CD4-positive, alpha-beta T cell (primary cell): ENCODE measurements around the gene PDS5A. TPM values are rescaled to one million over a fixed set of nuclear protein-coding genes. Genes with fewer than 3 reads are reported as not detected.

Experiments
- ATAC-seq: fragments of 200-7000 bp; cut with Tn5 transposase; one replicate; pipeline ENCODE4 v1.10.0; 2022; ENCODE audit warnings: mild to moderate bottlenecking; ENCODE audit not compliant: poor library complexity
- CTCF ChIA-PET: fragments of 350-600 bp; sonication (Branson Sonifier 250); formaldehyde crosslinking; loops from one replicate; lab custom pipeline; 2021; ENCODE audit warnings: antibody characterized with exemption, inconsistent platforms; lab: Charles Lee
- POLR2A ChIA-PET: fragments of 350-600 bp; sonication (Branson Sonifier 250); formaldehyde crosslinking; loops from one replicate; lab custom pipeline; 2021; ENCODE audit warnings: antibody characterized with exemption, inconsistent platforms; lab: Charles Lee
- DNase-seq, 14 experiments: peaks; one replicate each; pipeline ENCODE4 v3.0.0-alpha.2; 2013 to 2020; ENCODE audit warnings: mixed read lengths in 2 of 14
- H3K27ac ChIP-seq, 2 donors: one replicate each; pipeline versions ENCODE4 v1.5.1 to v1.7.0; 2013; ENCODE audit warnings: low read length in 2 of 2, low read depth in 1 of 2, mild to moderate bottlenecking in 1 of 2
- H3K27me3 ChIP-seq, 2 experiments: 1 replicate in 1 of 2; 2 replicates in 1 of 2; pipeline versions ENCODE4 v1.6.1 to v1.7.0; 2013; ENCODE audit warnings: low read length in 2 of 2, control low read depth in 1 of 2, mild to moderate bottlenecking in 1 of 2, moderate library complexity in 1 of 2; ENCODE audit not compliant: insufficient read depth in 2 of 2, control insufficient read depth in 1 of 2
- H3K36me3 ChIP-seq: one replicate; pipeline ENCODE4 v1.6.1; 2013; ENCODE audit warnings: low read length, control low read depth; ENCODE audit not compliant: insufficient read depth
- H3K4me1 ChIP-seq: one replicate; pipeline ENCODE4 v1.6.1; 2013; ENCODE audit warnings: low read length, control low read depth; ENCODE audit not compliant: insufficient read depth
- H3K4me3 ChIP-seq: one replicate; pipeline ENCODE4 v1.5.1; 2013; ENCODE audit warnings: mild to moderate bottlenecking, low read length, moderate library complexity
- H3K9me3 ChIP-seq, 2 experiments: 1 replicate in 1 of 2; 2 replicates in 1 of 2; pipeline versions ENCODE4 v1.6.1 to v1.7.0; 2013; ENCODE audit warnings: low read length in 2 of 2, mild to moderate bottlenecking in 2 of 2, control low read depth in 1 of 2, moderate library complexity in 1 of 2; ENCODE audit not compliant: control insufficient read depth in 1 of 2, insufficient read depth in 1 of 2
- H3K27ac Mint-ChIP-seq: one replicate; pipeline ENCODE4 v1.8.0; 2020; ENCODE audit warnings: mixed read lengths
- H3K27me3 Mint-ChIP-seq: one replicate; pipeline ENCODE4 v1.8.0; 2021; ENCODE audit warnings: mixed read lengths
- H3K36me3 Mint-ChIP-seq: one replicate; pipeline ENCODE4 v1.8.0; 2021; ENCODE audit warnings: low read depth, mixed read lengths
- H3K4me1 Mint-ChIP-seq: one replicate; pipeline ENCODE4 v1.8.0; 2021; ENCODE audit warnings: low read depth, mixed read lengths
- H3K4me3 Mint-ChIP-seq: one replicate; pipeline ENCODE4 v1.8.0; 2020; ENCODE audit warnings: mild to moderate bottlenecking, mixed read lengths
- H3K9me3 Mint-ChIP-seq: one replicate; pipeline ENCODE4 v1.8.0; 2020; ENCODE audit warnings: mixed read lengths
- intact Hi-C, 2 experiments: fragments of 100-400 bp; cut with DNase I in 1 of 2; cut with micrococcal nuclease in 1 of 2; formaldehyde crosslinking; loops; one replicate each; pipeline versions ENCODE4 v1.15.1 to v1.9.0; 2023 to 2025; cut with DNase I, micrococcal nuclease
- total RNA-seq, 174 experiments: library from RNA in 2 of 174; stranded (reverse) in 2 of 174; gene quantifications; one replicate each; pipeline ENCODE4 v1.2.3 and lab custom pipeline; 2021 to 2026
- TF ChIP-seq, protein P1 (sequence below): fragments of 200-600 bp; IDR thresholded peaks from one replicate; pipeline ENCODE4 v1.8.0; 2022; ENCODE audit warnings: antibody characterized with exemption, mild to moderate bottlenecking

The PDS5A gene
- total RNA-seq, 2 experiments from 2014 or later, result 80.0 to 80.6 TPM

DNA sequence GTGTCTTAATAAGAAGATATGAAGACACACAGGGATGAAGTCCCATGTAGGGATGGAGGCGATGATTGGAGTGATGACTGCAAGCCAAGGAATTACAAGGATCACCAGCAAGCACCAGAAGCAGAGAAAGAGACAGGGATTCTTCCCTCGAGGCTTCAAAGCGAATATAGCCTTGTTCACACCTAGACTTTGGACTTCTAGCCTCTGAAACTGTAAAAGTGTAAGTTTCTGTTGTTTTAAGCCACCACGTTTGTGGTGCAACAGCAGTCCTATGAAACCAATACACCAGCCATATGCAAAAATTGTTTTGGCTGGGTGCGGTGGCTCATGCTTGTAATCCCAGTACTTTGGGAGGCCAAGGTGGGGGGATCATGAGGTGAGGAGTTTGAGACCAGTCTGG lies 9.8 kb upstream of the PDS5A start:
- CTCF ChIA-PET, result no interaction called here

DNA sequence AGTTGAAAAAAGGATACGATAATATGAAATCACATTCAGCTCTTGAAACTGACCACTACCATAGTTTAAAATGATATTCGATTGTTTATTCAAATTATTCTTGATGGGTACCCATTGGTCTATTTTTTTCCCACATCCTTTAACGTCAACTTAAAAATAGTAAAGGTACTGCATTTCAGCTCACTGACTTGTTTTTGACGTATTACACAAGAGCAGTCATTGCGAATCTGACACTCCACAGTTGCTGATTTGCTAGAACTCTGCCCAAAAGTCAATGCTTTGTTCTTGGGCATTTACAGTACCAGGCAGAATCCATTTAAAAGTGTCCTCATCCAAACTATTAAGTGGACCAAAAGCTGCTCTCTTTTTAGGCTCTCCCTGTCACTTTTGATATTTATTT lies 1.2 kb upstream of the PDS5A start:
- H3K27me3 Mint-ChIP-seq, result no peaks in the 10 kb centered on the region
- DNase-seq (no peak), ATAC-seq (no peak)
- intact Hi-C loops, result loop anchor here (2.0 to 5.0 kb wide), 5 partner anchors 78 to 627 kb away; partner anchors contain the start of genes N4BP2 (in 1 of the 2) and UGDH (in 1 of the 2)
- Histone ChIP-seq H3K4me3 (no peak overlapping the region), H3K9me3 (no peaks in the 10 kb centered on the region), H3K36me3 (peaks cover 18% of the 10 kb centered on the region), H3K4me1 (peaks cover 26% of the 10 kb centered on the region), H3K27me3 (no peaks in the 10 kb centered on the region), H3K27ac (no peak overlapping the region)
- ChIA-PET POLR2A (interaction anchor here (0.9 to 1.4 kb wide), 7 partner anchors 13 to 520 kb away, joined by 3 to 5 read pairs (median 3); partner anchors contain the start of genes LIAS, RPL9 and UGDH), CTCF (interaction anchor here (1.1 to 1.4 kb wide), 3 partner anchors 15 to 281 kb away, joined by 3 to 4 read pairs (median 4); partner anchors contain the start of gene UBE2K)
- peaks cover 25% of the 10 kb centered on the region for H3K36me3 Mint-ChIP-seq
- TF ChIP-seq, protein P1, sequence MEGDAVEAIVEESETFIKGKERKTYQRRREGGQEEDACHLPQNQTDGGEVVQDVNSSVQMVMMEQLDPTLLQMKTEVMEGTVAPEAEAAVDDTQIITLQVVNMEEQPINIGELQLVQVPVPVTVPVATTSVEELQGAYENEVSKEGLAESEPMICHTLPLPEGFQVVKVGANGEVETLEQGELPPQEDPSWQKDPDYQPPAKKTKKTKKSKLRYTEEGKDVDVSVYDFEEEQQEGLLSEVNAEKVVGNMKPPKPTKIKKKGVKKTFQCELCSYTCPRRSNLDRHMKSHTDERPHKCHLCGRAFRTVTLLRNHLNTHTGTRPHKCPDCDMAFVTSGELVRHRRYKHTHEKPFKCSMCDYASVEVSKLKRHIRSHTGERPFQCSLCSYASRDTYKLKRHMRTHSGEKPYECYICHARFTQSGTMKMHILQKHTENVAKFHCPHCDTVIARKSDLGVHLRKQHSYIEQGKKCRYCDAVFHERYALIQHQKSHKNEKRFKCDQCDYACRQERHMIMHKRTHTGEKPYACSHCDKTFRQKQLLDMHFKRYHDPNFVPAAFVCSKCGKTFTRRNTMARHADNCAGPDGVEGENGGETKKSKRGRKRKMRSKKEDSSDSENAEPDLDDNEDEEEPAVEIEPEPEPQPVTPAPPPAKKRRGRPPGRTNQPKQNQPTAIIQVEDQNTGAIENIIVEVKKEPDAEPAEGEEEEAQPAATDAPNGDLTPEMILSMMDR, result no peak
- H3K27ac Mint-ChIP-seq, result peak overlapping the region; percentile 93
- H3K4me3 Mint-ChIP-seq, result peak overlapping the region; percentile 45
- H3K9me3 Mint-ChIP-seq, result no peaks in the 10 kb centered on the region
- H3K4me1 Mint-ChIP-seq, result peaks cover 25% of the 10 kb centered on the region

More for the DNA sequence above, 9.8 kb upstream of the PDS5A start:
- no peak for DNase-seq
- H3K4me3 ChIP-seq, result no peak overlapping the region
- H3K4me1 ChIP-seq, result no peaks in the 10 kb centered on the region
- Mint-ChIP-seq H3K27me3 (no peaks in the 10 kb centered on the region), H3K4me3 (no peak overlapping the region), H3K9me3 (no peaks in the 10 kb centered on the region), H3K36me3 (no peaks in the 10 kb centered on the region), H3K27ac (no peak overlapping the region), H3K4me1 (no peaks in the 10 kb centered on the region)
- intact Hi-C loops, result no loop called here
- no peaks in the 10 kb centered on the region for H3K9me3 ChIP-seq
- no peaks in the 10 kb centered on the region for H3K36me3 ChIP-seq
- H3K27me3 ChIP-seq, result no peaks in the 10 kb centered on the region
- no peak overlapping the region for H3K27ac ChIP-seq
- POLR2A ChIA-PET, result no interaction called here
- TF ChIP-seq, protein P1, result no peak
- no peak for ATAC-seq

GRCh38 chr4:39978378-39978775 lies 666 bp upstream of the PDS5A start:
- TF ChIP-seq, protein P1, result no peak
- no peak for DNase-seq
- Mint-ChIP-seq H3K36me3 (peaks cover 30% of the 10 kb centered on the region), H3K4me1 (peaks cover 30% of the 10 kb centered on the region), H3K27ac (peak overlapping the region; percentile 93), H3K4me3 (peak overlapping the region; percentile 86), H3K9me3 (no peaks in the 10 kb centered on the region), H3K27me3 (no peaks in the 10 kb centered on the region)
- Histone ChIP-seq H3K27ac (peak overlapping the region; percentile 74 to 78), H3K4me3 (peak overlapping the region; percentile 59), H3K36me3 (peaks cover 21% of the 10 kb centered on the region), H3K4me1 (peaks cover 31% of the 10 kb centered on the region), H3K9me3 (no peaks in the 10 kb centered on the region), H3K27me3 (no peaks in the 10 kb centered on the region)
- CTCF ChIA-PET, result interaction anchor here (0.9 to 2.2 kb wide), 11 partner anchors 13 to 520 kb away, joined by 3 to 6 read pairs (median 4); partner anchors contain the start of genes LIAS, N4BP2, RPL9 and SMIM14
- no peak for ATAC-seq
- intact Hi-C loops, result loop anchor here (2.0 to 5.0 kb wide), 5 partner anchors 79 to 626 kb away; partner anchors contain the start of genes N4BP2 (in 1 of the 2) and UGDH (in 1 of the 2)
- POLR2A ChIA-PET, result interaction anchor here (0.8 to 1.4 kb wide), 10 partner anchors 14 to 520 kb away, joined by 3 to 5 read pairs (median 3); partner anchors contain the start of genes LIAS, RPL9, UBE2K and UGDH
